DOHH2 (cell line): Measurements from ENCODE around the gene TTC29.

Source experiments
- H3F3A ChIP-seq: fragments of 200-600 bp; sonication (generic), shearing (Covaris generic); 2 replicates; pipeline ENCODE4 v1.6.0; 2016; ENCODE audit warnings: antibody characterized with exemption, mild to moderate bottlenecking; ENCODE audit not compliant: control insufficient read depth, insufficient read depth
- H3K27ac ChIP-seq: fragments of 200-600 bp; sonication (generic); 2 replicates; pipeline ENCODE4 v1.5.1; 2014; ENCODE audit warnings: low read depth, mild to moderate bottlenecking, low read length, moderate library complexity
- H3K27me3 ChIP-seq: fragments of 200-600 bp; sonication (generic); 2 replicates; pipeline ENCODE4 v1.6.1; 2014; ENCODE audit warnings: mild to moderate bottlenecking, low read length, mixed read lengths; ENCODE audit not compliant: control insufficient read depth
- H3K36me3 ChIP-seq: fragments of 200-600 bp; sonication (generic); 2 replicates; pipeline ENCODE4 v1.6.1; 2014; ENCODE audit warnings: mild to moderate bottlenecking, low read length, moderate library complexity, mixed read lengths; ENCODE audit not compliant: control insufficient read depth
- H3K4me1 ChIP-seq: fragments of 200-600 bp; sonication (generic); 2 replicates; pipeline ENCODE4 v1.6.1; 2014; ENCODE audit warnings: mild to moderate bottlenecking, low read length, mixed read lengths; ENCODE audit not compliant: control insufficient read depth
- H3K4me2 ChIP-seq: fragments of 200-600 bp; sonication (generic); 2 replicates; pipeline ENCODE4 v1.6.0; 2014; ENCODE audit warnings: mild to moderate bottlenecking, low read length, moderate library complexity
- H3K4me3 ChIP-seq: fragments of 200-600 bp; sonication (generic); 2 replicates; pipeline ENCODE4 v1.5.1; 2014; ENCODE audit warnings: mild to moderate bottlenecking, low read length, mixed read lengths
- H3K79me2 ChIP-seq: fragments of 200-600 bp; sonication (generic); 2 replicates; pipeline ENCODE4 v1.6.1; 2014; ENCODE audit warnings: mild to moderate bottlenecking, low read length, mixed read lengths; ENCODE audit not compliant: control insufficient read depth
- H3K9me2 ChIP-seq: fragments of 200-600 bp; sonication (generic); replicated peaks from 2 replicates; pipeline ENCODE4 v1.6.1; 2014; ENCODE audit warnings: mild to moderate bottlenecking, low read length, mixed read lengths; ENCODE audit not compliant: control insufficient read depth
- H3K9me3 ChIP-seq: fragments of 200-600 bp; sonication (generic); 2 replicates; pipeline ENCODE4 v1.6.1; 2014; ENCODE audit warnings: antibody characterized with exemption, low read length, mixed read lengths; ENCODE audit not compliant: control insufficient read depth, insufficient read depth
- H4K20me1 ChIP-seq: fragments of 200-600 bp; sonication (generic); 2 replicates; pipeline ENCODE4 v1.6.0; 2014; ENCODE audit warnings: low read depth, mild to moderate bottlenecking, antibody characterized with exemption, low read length, moderate library complexity; ENCODE audit not compliant: control insufficient read depth, insufficient read depth
- CTCF ChIP-seq: fragments of 200-600 bp; sonication (generic); IDR thresholded peaks from one replicate; pipeline ENCODE4 v1.5.1; 2014; ENCODE audit warnings: antibody characterized with exemption, mild to moderate bottlenecking, low read depth, low read length; ENCODE audit not compliant: poor library complexity, severe bottlenecking
- EZH2phosphoT487 ChIP-seq: fragments of 200-600 bp; sonication (generic); IDR thresholded peaks from 2 replicates; pipeline ENCODE4 v1.6.1; 2017; ENCODE audit warnings: borderline replicate concordance, mild to moderate bottlenecking, antibody characterized with exemption, low read length, moderate library complexity, mixed read lengths

The TTC29 gene

GRCh38 chr4:146661367-146661766 is 284.3 kb downstream of the TTC29 start:
- Histone ChIP-seq H3K36me3 (no peaks in the 10 kb centered on the region), H3K4me2 (no peak overlapping the region), H3K9me2 (no peaks in the 10 kb centered on the region), H3K4me1 (no peaks in the 10 kb centered on the region), H3K9me3 (no peaks in the 10 kb centered on the region), H4K20me1 (no peaks in the 10 kb centered on the region), H3K27ac (no peak overlapping the region), H3F3A (no peaks in the 10 kb centered on the region), H3K27me3 (no peaks in the 10 kb centered on the region), H3K79me2 (no peaks in the 10 kb centered on the region), H3K4me3 (no peak overlapping the region)
- TF ChIP-seq CTCF (no peak), EZH2phosphoT487 (no peak)
